Neural crest cell (in vitro differentiated cells): ENCODE results near the gene EPHA7. TPM values are rescaled to one million over a fixed set of nuclear protein-coding genes. Genes with fewer than 3 reads are reported as not detected.

ENCODE experiments used
- DNase-seq: peaks from one replicate; pipeline ENCODE4 v3.0.0; 2021; ENCODE audit warnings: low read depth, mixed read lengths, low spot score
- H3K27ac Mint-ChIP-seq: one replicate; pipeline ENCODE4 v1.8.0; 2021; ENCODE audit warnings: mild to moderate bottlenecking, mixed read lengths; ENCODE audit not compliant: unreplicated experiment
- H3K27me3 Mint-ChIP-seq: 2 replicates; pipeline ENCODE4 v1.8.0; 2021; ENCODE audit warnings: low read depth, mild to moderate bottlenecking, mixed read lengths
- H3K36me3 Mint-ChIP-seq: 2 replicates; pipeline ENCODE4 v1.8.0; 2021; ENCODE audit warnings: low read depth, mild to moderate bottlenecking, mixed read lengths
- H3K4me1 Mint-ChIP-seq: 2 replicates; pipeline ENCODE4 v1.8.0; 2021; ENCODE audit warnings: mixed read lengths
- H3K4me3 Mint-ChIP-seq: one replicate; pipeline ENCODE4 v1.8.0; 2021; ENCODE audit warnings: mild to moderate bottlenecking, mixed read lengths
- H3K9me3 Mint-ChIP-seq: 2 replicates; pipeline ENCODE4 v1.8.0; 2021; ENCODE audit warnings: mixed read lengths
- CTCF ChIP-seq: fragments of 200-600 bp; sonication (generic); conservative IDR thresholded peaks from 2 replicates; pipeline ENCODE4 v1.5.0; 2021; ENCODE audit warnings: antibody characterized with exemption, mild to moderate bottlenecking
- total RNA-seq: library from RNA; stranded (reverse); gene quantifications from 2 replicates; pipeline ENCODE4 v1.2.1, GENCODE V29; 2021

Gene EPHA7
- total RNA-seq, 1 donor from 2014 or later, result 35.8 TPM

- peaks cover 3% of the 10 kb centered on the region for H3K36me3 Mint-ChIP-seq
These were observed 111.6 kb downstream of the EPHA7 start for GRCh38 chr6:93307505-93308409.

GRCh38 chr6:93305088-93305487 lies 114.3 kb downstream of the EPHA7 start:
- TF ChIP-seq CTCF, result no peak
- Mint-ChIP-seq H3K9me3 (peaks cover 3% of the 10 kb centered on the region), H3K27ac (no peak overlapping the region), H3K27me3 (no peaks in the 10 kb centered on the region), H3K36me3 (peaks cover 6% of the 10 kb centered on the region), H3K4me3 (no peak overlapping the region), H3K4me1 (no peaks in the 10 kb centered on the region)
- DNase-seq, result no peak

More at GRCh38 chr6:93307505-93308409, 111.6 kb downstream of the EPHA7 start:
- H3K9me3 Mint-ChIP-seq, result no peaks in the 10 kb centered on the region
- TF ChIP-seq CTCF, result no peak
- H3K27ac Mint-ChIP-seq, result no peak overlapping the region
- no peak for DNase-seq
- H3K4me1 Mint-ChIP-seq, result no peaks in the 10 kb centered on the region
- no peaks in the 10 kb centered on the region for H3K27me3 Mint-ChIP-seq
- H3K4me3 Mint-ChIP-seq, result no peak overlapping the region

GRCh38 chr6:93304505-93304904 lies 114.9 kb downstream of the EPHA7 start:
- no peaks in the 10 kb centered on the region for H3K27me3 Mint-ChIP-seq
- H3K9me3 Mint-ChIP-seq, result peaks cover 6% of the 10 kb centered on the region
- H3K27ac Mint-ChIP-seq, result no peak overlapping the region
- H3K4me3 Mint-ChIP-seq, result no peak overlapping the region
- TF ChIP-seq CTCF, result no peak
- no peaks in the 10 kb centered on the region for H3K4me1 Mint-ChIP-seq
- peaks cover 9% of the 10 kb centered on the region for H3K36me3 Mint-ChIP-seq
- DNase-seq, result no peak

GRCh38 chr6:93300661-93301060 lies 118.7 kb downstream of the EPHA7 start:
- Mint-ChIP-seq H3K27ac (no peak overlapping the region), H3K27me3 (no peaks in the 10 kb centered on the region), H3K4me1 (peaks cover 5% of the 10 kb centered on the region), H3K9me3 (peaks cover 7% of the 10 kb centered on the region), H3K36me3 (peaks cover 11% of the 10 kb centered on the region), H3K4me3 (no peak overlapping the region)
- DNase-seq, result no peak
- TF ChIP-seq CTCF, result no peak

- DNase-seq, result no peak
- Mint-ChIP-seq H3K27me3 (no peaks in the 10 kb centered on the region), H3K36me3 (peaks cover 11% of the 10 kb centered on the region), H3K9me3 (peaks cover 7% of the 10 kb centered on the region), H3K27ac (no peak overlapping the region), H3K4me3 (no peak overlapping the region), H3K4me1 (peaks cover 5% of the 10 kb centered on the region)
- no peak for TF ChIP-seq CTCF
These were observed 119.7 kb downstream of the EPHA7 start for GRCh38 chr6:93299622-93300021.
